GM21526 (cell line): Measurements from ENCODE around the gene HMGN1.
"Not testable (repeated sequence)": the region's sequence is repeated elsewhere in the genome, so short reads cannot be mapped to it uniquely, and the experiment has no call there.

Experiments
- ATAC-seq: cut with Tn5 transposase; IDR thresholded peaks from one replicate; pipeline ENCODE4 v1.9.1; 2021; ENCODE audit warnings: moderate library complexity; ENCODE audit not compliant: unreplicated experiment, low FRiP score

Gene HMGN1, protein sequence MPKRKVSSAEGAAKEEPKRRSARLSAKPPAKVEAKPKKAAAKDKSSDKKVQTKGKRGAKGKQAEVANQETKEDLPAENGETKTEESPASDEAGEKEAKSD

DNA sequence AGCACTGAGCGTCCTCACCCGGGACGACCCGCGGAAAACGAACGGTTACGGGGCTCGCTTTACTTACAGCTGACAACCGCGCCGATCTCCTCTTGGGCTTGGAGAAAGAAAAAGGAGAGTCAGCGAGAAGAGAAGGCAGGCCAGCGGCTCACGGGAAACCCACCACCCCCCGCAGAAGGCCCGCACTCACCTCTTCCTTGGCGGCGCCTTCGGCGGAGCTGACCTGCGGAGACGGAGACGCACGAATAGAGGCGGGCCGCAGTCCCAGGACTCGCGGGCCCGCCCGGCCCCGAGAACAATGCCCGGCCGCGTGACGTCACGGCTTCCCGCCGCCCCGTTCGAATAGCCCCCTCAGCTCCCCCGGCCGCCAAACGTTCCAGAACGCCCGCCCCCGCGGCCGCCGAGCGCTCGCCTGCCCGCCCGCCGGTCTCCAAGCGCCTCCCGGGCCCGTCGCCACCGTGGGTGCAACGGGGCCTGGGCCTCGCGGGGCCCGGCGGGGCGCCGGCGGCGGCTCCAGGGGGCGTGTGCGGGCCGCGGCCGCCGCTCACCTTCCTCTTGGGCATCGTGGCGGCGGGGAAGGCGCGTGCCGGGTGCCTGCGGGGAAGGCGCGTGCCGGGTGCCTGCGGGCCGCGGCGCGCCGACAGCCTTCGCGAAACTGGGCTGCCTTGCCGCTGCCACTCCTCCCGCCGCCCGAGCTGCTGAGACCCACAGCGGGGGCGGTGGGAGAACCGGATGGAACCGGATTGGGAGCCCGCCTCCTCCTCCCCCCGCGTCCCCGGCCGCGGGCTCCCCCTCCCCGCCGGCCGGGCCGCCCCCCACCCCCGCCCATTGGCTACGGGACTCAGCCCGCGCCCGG, at the start of gene HMGN1:
Gene HMGN1, minus strand, starts transcription at position 734 of the 856 bp plus-strand sequence. Its CDS starts 171 bp downstream, at position 563.
- peak; percentile 54 for ATAC-seq

DNA sequence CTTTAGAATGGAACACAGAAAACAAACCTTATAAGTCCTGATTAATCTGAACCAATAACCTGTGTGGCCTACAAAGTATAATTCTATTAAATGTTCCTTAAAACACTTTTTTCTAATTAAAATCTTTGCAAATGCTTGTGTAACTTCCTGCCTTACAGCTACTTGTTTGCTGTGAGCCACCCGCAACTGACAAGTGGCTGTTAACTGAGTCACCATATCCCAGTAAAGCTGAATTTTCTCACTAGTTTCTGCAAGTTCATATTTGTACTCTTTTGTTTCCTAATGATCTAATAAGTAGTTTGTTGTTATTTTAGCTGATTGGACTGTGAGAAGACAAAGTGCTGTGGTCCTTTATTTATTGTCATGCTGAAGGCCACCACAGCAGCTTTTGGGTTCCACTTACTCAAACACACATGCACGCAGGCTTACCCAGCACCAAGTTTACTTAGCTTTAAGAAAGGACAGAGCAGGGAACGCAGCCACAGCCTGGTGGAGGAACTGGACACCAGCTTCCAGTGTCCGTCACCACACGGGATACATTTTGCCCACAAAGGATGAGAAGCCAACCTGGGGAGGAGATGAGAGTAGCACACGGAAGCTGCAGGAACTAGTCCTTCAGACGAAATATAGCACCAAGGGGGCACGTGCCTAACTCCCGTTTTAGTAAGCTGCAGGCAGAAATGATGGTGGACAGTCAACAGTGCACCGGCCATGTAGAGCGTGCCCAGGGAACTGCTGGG, 48.9 kb upstream of the HMGN1 start:
- no peak for ATAC-seq

DNA sequence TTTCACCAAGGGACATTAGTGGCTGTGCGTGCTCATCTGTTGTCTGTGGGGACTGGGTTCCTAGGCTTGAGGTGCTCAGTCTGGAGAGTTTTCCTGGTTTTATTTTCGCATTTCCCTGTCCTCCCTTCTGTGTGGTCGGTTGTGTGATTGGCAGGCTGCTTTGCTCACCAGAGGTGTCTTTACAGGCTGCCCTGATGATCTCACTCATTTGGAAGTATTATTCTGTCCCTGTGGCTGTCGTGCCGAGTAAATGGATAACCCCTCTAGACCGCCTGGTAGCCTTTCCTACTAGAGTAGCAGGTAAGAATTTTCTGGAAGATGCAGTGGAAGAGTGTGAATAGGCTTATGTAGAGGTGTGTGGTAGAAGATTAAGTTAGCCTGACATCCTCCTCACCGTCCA, 44.1 kb upstream of the HMGN1 start:
- no peak for ATAC-seq

DNA sequence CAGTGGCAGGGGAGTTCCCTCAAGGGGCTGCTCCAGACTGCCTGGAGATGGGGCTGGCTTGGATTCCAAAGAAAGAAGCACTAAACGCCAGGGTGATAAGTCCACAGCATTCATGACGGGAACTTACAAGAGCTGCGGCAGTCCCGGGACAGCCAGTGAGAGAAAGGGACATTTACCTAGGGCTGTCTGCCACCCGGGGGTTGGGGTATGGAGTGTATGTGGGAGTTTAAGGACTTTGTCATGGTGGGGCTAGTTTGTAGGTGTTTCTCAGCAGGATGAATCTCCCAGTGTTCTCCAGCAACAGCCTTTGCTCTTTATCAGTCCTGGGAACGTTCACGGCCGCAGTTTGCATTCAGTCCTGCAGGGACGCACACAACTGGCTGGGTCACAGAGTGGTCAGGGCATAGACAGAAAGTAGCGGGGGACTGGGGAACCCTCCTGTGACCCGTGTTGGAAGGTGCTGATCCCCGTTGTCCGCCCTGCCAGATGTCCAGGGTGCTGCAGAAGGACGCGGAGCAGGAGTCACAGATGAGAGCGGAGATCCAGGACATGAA, 41.4 kb upstream of the HMGN1 start:
- ATAC-seq: no peak

DNA sequence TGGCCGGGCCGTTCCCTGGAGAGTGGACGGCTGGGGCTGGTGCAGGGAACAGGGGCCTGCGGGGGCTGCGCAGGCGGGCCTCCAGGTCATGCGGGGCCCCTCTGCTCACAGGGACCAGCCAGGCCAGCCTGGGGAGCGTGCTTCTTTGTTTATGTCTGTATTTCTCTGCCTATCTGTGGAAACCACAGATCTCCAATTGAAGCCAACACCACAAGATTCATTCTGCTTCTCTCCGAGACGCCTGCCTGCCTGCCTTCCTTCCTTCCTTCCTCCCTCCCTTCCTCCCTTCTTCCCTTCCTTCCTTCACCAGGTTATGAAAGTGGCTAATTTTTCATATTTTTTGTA, 39.9 kb upstream of the HMGN1 start:
- ATAC-seq: no peak

DNA sequence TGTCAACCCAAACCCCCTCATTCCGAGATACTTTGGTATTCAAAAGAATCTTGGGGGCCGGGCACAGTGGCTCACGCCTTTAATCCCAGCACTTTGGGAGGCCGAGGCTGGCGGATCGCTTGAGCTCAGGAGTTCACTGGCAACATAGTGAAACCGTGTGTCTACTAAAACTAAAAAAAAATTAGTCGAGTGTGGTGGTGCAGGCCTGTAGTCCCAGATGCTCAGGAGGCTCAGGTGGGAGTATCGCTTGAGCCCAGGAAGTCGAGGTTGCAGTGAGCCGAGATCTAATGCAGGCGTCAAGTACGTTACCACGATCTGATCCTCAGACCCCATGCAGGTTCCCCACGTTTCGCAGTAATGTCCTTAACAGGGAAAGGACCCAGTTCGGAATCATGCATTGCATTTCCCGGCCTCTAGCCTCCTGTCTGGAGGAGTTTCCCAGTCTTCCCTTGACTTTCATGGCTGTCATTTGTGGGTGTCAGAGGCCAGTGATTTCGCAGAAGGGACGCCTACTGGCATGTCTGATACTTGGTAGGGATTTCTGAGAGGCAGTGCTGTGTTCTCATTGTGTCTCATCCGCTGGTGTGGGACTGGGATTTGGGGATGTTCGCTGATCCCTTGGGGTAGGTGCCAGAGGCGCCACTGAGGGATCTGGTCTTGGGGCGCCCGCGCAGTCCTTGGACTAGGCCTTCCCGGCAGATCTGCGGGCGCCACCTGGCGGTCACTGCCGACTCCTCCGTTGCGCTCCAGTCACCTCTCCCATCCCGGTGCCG, 39.3 kb upstream of the HMGN1 start:
- peak; percentile 87 for ATAC-seq

DNA sequence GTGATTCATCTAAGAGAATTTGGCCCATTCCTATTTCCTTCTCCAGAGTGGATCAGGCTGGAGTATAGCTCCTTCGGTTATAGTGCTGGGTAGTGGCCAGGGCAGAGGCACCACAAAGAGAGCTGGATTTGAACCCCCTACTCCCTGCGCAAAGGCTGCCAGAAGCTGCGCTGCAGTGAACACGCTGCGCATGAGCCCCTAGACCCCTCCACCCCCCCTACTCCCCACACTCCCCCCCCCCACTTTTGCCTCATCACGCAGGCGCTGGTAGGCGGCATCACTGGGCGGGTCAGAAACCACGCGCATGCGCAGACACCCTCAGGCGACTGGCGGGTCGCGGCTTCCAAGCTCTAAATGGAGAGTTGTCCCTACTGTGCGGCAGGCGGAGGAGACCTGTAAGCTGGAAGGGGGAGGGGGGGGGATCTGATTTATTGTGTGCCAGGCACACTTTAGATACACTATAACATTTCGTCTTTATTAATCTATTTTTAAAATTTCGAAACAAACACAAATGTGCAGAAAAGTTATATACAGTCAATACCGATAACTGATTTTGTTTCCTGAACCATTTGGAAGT, 38.7 kb upstream of the HMGN1 start:
- no peak for ATAC-seq

DNA sequence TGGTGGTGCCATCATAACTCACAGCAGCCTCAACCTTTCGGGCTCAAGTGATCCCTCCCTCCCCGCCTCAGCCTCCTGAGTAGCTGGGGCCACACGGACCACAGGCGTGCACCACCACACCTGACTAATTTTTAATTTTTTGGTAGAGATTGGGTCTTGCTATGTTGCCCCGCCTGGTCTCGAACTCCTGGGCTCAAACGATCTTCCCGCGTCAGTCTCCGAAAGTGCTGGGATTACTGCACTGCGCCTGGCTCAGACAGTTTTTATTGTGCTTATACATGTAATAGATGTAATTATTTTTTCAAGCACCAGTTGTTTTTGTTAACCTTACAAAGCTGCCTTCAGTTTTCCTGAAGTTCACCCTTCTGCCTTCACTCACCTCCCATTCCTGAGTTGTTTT, 38.0 kb upstream of the HMGN1 start:
- ATAC-seq: no peak

DNA sequence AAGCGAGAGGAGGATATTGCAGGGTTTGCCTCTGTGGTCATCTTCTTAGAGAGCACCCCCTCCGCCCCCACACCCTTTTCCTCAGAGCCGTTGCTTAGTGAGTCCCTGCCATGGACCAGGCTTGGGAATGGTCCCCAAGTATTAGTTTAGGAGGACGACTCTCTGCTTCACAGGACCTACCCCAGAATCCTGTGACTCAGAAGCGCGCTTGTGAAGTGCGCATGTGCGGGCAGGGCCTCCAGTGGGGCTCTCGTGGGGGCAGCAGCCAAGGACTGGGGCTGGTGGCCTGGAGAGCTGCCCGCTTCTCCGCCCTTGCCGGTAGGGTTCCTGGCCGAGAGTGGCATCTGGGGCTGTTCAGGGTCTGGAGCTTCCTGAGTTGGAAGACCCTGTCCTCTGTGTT, 37.3 kb upstream of the HMGN1 start:
- ATAC-seq: no peak

DNA sequence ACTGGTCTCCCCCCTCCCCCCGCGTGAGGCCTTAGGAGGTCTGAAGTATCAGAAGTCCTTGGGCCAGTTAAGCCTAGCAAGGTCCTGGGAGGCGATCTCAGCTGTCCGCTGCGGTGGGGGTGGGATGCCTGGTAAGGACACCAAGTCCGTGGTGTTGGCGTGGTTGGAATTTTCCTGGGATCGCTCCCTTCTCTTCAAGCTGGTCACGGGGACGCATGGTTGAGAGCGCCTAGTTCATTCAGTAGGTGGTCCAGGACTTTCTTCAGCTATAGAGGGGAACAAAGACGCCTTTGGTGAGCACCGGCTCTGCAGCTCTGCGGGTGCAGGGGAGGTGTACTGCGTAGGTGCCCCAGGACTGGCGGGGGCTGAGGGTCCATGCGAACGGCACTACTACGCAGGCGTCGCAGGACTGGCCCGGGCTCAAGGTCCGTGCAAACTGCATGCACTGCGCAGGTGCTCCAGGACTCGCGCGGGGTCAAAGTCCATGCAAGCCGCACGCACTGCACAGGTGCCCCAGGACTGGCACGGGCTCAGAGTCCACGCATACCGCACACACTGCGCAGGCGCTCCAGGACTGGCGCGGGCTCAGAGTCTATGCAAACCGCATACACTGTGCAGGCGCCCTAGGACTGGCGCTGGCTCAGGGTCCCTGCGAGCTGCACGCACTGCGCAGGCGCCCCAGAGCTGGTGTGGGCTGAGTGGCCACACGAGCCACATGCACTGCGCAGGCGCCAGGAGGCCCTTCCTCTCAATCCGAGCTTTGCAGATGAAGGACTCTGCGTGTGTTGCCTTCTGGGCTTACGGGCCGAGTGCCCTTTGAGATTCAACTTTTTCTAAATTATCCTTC, 36.6 kb upstream of the HMGN1 start:
- ATAC-seq: no peak

DNA sequence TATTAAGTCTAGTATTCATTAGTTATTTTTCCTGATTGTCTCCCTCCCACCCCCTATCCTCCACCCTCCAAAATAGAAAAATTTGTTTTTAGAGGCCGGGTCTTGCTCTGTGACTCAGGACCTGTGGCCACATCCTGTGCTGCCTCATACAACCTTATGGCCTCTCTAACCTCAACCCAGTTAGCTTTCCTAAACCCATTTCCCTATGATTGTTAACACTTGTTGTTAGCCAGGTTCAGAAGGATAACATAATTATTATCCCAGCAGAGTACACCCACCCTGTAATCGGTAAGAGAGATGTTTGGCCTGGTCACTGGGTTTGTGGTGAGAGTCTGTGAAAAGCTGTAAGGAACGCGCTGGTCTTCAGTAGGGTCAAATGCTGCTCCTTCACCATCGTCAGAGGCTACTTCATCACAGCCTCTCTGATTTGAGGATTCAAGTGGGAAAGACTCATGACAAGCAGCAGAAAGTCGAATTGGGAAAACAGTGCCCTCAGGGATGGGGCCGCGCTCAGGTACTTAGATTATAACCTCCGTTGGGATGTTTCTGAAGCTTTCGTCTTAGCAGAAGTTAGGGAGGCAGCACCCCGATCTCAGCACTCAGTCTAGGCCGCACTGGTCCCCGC, 35.9 kb upstream of the HMGN1 start:
- ATAC-seq: no peak

DNA sequence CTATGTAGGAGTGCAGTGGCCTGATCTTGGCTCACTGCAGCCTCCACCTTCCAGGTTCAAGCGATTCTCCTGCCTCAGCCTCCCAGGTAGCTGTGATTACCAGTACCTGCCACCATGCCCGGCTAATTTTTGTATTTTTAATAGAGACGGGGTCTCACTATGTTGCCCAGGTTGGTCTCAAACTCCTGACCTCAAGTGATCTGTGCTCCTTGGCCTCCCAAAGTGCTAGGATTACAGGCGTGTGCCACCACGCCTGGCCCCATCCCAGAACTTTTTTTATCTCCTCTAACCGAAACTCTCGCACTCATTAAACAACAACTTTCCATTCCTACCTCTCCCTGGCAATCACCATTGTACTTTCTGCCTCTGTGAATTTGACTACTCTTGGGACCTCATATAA, 33.2 kb upstream of the HMGN1 start:
- ATAC-seq: not testable (repeated sequence)

DNA sequence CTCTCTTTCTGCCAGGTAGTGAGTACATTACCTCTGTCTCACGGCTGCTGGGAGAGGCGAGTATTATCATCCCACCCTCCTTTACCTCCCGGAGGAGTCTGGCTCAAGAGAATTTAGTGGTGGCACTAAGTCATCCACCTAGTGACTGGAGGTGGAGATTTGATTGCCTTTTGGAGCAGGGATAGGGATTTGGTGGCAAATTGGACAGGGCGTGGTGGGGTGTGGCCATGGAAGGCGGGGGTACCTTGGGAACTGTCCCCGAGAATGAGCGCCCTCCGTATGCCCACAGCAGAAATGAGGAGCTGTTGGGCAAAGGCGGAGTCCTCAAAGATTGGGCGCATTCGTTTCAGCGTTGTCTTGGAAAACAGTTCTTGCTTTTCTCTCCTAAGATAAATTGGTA, 32.1 kb upstream of the HMGN1 start:
- no peak for ATAC-seq

DNA sequence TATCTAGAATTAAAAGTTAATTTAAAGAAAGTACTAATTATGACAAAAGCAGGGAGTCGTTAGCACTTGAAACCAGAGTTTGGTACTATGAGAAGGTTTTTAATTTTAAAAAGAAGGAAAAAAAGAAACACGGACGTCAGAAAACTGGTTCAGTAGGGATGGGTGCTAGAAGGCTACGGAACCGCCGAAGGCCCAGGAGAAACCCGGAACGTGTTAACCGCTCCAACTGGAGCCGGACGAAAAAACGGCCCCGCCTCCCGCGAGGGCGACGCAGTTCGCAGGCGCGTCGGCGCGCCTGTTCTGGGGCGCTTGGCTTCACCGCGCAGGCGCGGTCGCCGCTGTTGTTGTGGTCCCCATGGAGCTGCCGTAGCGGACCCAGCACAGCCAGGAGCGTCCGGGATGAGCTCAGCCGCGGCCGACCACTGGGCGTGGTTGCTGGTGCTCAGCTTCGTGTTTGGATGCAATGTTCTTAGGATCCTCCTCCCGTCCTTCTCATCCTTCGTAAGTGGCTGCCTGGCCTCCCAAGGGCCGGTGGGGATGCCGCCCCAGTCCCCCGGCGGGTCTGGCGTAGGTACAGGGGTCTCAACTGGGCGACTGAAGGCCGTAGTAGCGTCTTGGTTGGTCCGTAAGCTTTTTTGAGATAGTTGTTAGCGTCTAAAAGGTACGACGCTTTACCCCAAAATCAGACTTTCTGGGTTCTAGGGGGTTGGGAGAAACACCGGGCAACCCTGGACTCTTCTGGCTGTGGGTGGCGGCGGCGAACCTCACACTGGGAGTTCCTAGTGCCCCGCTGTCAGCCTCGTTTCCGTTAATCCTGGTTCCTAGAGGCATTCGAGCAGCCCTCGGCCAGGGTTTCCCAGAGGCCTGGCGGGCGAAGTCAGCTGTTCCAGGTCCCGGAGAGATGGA, 31.4 kb upstream of the HMGN1 start:
- peak; percentile 95 for ATAC-seq

DNA sequence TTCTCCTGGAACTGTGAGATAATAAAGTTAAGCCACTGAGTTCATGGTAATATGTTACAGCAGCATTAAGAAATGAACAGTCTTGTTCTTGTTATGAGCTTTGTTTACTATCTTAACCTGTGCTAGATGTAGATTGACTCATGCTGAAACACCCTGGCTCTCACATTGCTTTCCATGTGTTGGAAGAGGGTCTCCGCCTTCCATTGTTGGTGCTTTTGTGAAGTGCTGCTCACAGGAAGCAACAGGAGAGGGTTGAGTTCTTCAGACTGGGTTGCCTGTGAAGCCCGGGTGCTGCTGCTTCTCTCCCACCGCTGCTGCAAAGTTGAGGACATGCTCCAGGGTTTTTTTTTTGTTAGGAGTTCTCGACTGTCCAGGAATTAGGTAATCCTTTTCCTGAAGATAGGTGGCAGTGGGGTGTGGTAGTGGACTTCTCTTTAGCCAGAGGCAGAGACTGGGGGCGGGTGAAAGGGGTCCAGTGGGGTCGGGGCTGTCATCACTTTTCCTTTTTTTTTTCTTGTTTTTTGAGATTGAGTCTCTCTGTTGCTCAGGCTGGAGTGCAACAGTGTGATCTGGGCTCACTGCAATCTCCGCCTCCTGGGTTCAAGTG, 28.7 kb upstream of the HMGN1 start:
- ATAC-seq: no peak

DNA sequence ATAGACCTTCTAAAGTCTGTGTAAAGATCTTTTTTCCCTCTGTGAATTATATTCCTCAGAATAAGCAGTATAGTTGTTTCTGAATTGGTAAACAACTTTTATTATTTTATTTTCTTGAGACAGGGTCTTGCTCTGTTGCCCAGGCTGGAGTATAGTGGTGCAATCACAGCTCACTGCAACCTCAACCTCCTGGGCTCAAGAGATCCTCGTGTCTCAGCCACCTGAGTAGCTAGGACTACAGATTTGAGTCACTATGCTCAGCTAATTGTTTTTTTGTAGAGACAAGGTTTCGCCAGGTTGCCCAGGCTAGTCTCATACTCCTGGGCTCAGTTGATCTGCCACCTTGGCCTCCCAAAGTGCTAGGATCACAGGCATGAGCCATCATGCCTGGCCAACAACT, 26.6 kb upstream of the HMGN1 start:
- ATAC-seq: no peak

DNA sequence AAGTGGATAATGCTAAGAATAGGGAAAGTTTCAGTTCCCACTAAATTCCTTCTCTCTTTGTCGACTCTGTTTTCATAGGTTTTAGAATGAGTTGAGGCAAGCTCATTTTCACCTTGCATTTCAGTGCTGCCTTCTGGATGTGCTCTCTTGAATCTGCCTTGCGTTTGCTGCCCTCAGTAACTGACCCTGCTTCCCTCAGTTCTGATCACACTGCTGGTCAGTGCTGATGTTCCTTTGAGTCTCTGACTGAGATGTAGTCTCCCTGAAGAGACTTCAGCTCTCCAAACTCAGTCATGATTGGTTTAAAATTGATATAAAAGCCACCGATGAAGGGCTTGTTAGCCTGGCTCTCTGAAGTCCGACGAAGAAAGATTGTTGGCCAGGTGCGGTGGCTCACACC, 25.2 kb upstream of the HMGN1 start:
- no peak for ATAC-seq

DNA sequence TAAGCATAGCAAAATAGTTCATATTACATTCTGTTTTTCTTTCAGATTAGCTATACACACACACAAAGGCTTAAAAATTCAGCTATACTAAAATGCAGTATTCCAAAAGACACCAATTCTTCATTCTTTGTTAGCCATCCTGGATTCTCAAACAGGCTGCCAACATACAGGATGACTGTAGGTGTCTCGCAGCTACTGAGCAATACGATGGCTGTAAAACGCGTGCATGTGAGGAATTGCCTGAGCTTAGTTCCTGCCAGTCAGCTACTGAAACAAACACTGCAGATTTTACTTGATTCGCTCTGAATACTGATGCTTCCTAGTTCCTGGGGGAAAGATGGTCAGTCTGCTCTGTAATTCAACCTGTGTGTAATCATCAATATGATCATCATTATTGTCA, 24.7 kb upstream of the HMGN1 start:
- ATAC-seq: no peak
